Pancreas (tissue), 10 donors: ENCODE data around the gene ZNF740. TPM values are rescaled to one million over a fixed set of nuclear protein-coding genes. Genes with fewer than 3 reads are reported as not detected.
"Not testable (repeated sequence)": the region's sequence is repeated elsewhere in the genome, so short reads cannot be mapped to it uniquely, and the experiment has no call there.

Experiments
- ATAC-seq, 4 donors: fragments of 200-7000 bp; cut with Tn5 transposase; one replicate each; pipeline versions ENCODE4 v1.8.0 to v1.9.1; 2020; ENCODE audit warnings: mild to moderate bottlenecking in 4 of 4, moderate library complexity in 4 of 4
- DNase-seq, 6 donors: peaks; one replicate each; pipeline ENCODE4 v3.0.0-alpha.2; 2020
- FAIRE-seq: peaks from 2 replicates; lab custom pipeline; 2012; peaks lifted over from hg19 to GRCh38; lab: Jason Lieb, UNC
- H3K27ac ChIP-seq, 4 donors: fragments of 200-600 bp; sonication (generic); 1 replicate in 3 of 4; 2 replicates in 1 of 4; pipeline versions ENCODE4 v1.5.0 to v1.8.0; 2020
- H3K27me3 ChIP-seq, 4 donors: fragments of 200-600 bp; one replicate each; pipeline ENCODE4 v1.8.0; 2021
- H3K36me3 ChIP-seq, 3 donors: fragments of 200-600 bp; sonication (generic) in 1 of 3; one replicate each; pipeline versions ENCODE4 v1.5.0 to v1.8.0; 2020 to 2021
- H3K4me1 ChIP-seq, 3 donors: fragments of 200-600 bp; one replicate each; pipeline ENCODE4 v1.8.0; 2021
- H3K4me3 ChIP-seq, 4 donors: fragments of 200-600 bp; sonication (generic) in 2 of 4; one replicate each; pipeline versions ENCODE4 v1.5.0 to v1.8.0; 2020 to 2021
- H3K9me3 ChIP-seq, 4 donors: fragments of 200-600 bp; one replicate each; pipeline ENCODE4 v1.8.0; 2021
- CTCF ChIP-seq, 4 donors: fragments of 200-600 bp; sonication (generic) in 3 of 4; IDR thresholded peaks; one replicate each; pipeline versions ENCODE4 v1.5.0 to v1.8.0; 2021; ENCODE audit warnings: antibody characterized with exemption in 4 of 4
- WGBS, 2 donors: extraction: QIAGEN DNeasy Blood & Tissue Kit; methylation state at CpG; one replicate each; pipeline ENCODE4 v1.1.7; 2013; 5-methylcytosine and 5-hydroxymethylcytosine counted together
- intact Hi-C, 3 donors: fragments of 100-400 bp; cut with DNase I; formaldehyde crosslinking; loops; one replicate each; pipeline versions ENCODE4 v1.11.1 to v1.14.2; 2022
- polyA plus RNA-seq, 2 donors: library from polyadenylated mRNA; stranded (reverse); fragments of 200-250 nt; gene quantifications; one replicate each; pipeline ENCODE4 v1.2.3, GENCODE V29; 2013
- total RNA-seq, 6 donors: library from RNA; stranded (reverse); fragmentation: NEBNext Ultra II Directional in 4 of 6; extraction: Animal tissue kit (Norgen Biotek cat#: 25700) in 4 of 6; gene quantifications; one replicate each; pipeline versions ENCODE4 v1.2.1 to v1.2.4, GENCODE V29; 2021 to 2023
- donor health status: healthy with polysubstance abuse.
- donor health status: DM: no; HTN: no; CAD: no; lungs with moderate emphysema.
- donor health status: DM: no; HTN: no; CAD: no.
- donor health status: control.
- donor health status: control.
- donor health status: Bipolar disorder and iron deficiency.
- donor health status: DM: yes; HTN: yes; CAD: no.
- donor health status: DM: no; HTN: no; CAD: no.
- donor health status: DM: no; HTN: no; CAD: no.
- donor health status: DM: yes; HTN: yes; CAD: no.

Gene ZNF740
- total and polyA plus RNA-seq, 8 donors: 5.2 to 33.1 (median 17.8) TPM

DNA sequence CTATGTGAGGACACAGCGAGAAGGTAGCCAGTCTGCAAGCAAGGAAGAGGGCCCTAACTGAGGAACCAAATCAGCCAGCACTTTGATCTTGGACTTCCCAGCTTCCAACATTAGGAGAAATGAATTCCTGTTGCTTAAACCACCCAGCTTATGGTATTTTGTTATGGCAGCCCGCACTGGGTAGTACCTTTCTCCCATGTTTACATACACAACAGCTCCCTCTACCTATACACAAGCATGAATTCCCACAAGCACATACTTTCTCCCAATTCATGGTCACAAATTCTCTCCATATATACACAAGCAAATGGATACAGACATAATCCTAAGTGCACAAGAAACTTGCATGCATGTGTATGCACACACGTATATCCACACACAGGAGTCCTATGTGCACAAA, 19.2 kb downstream of the ZNF740 start:
- Histone ChIP-seq H3K27ac (no peak overlapping the region), H3K9me3 (no peaks in the 10 kb centered on the region), H3K4me1 (peaks cover 0 to 6% (median 0%) of the 10 kb centered on the region in 3 donors), H3K27me3 (no peaks in the 10 kb centered on the region), H3K4me3 (no peak overlapping the region), H3K36me3 (no peaks in the 10 kb centered on the region)
- no peak for TF ChIP-seq CTCF (IDR thresholded peaks at IDR 0.05)
- intact Hi-C loops: loop anchor here in 2 of 3 donors (5.0 to 10.0 kb wide), 3 partner anchors 37 to 135 kb away; no protein-coding TSS in a partner anchor
- WGBS, 2 donors: 78 to 85% methylated on average over 3 of the region's 3 CpGs
- FAIRE-seq (no peak), ATAC-seq (no peak), DNase-seq (no peak)

DNA sequence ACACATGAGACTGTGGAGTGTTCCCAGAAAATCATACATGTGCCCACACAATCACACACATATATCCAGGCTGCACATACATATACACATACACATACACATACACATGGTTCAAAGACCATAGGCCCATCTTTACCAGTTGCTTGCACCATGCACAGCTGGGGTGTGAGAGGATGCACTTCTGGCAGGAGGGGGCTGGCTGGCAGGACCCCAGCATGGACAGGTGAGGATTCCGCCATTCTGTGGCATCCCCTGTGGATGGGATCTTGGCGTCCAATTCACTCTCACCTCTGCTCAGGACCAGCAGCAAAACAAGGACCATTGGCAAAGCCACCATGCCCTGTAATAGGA, 19.6 kb downstream of the ZNF740 start:
- Histone ChIP-seq H3K27me3 (no peaks in the 10 kb centered on the region), H3K9me3 (no peaks in the 10 kb centered on the region), H3K36me3 (no peaks in the 10 kb centered on the region), H3K4me1 (peaks cover 0 to 6% (median 0%) of the 10 kb centered on the region in 3 donors), H3K4me3 (no peak overlapping the region), H3K27ac (no peak overlapping the region)
- FAIRE-seq: no peak
- intact Hi-C loops: no loop called here
- no peak for TF ChIP-seq CTCF (IDR thresholded peaks at IDR 0.05)
- no peak for DNase-seq
- no peak for ATAC-seq
- WGBS, 2 donors: 73 to 83% methylated on average over 2 of the region's 2 CpGs

DNA sequence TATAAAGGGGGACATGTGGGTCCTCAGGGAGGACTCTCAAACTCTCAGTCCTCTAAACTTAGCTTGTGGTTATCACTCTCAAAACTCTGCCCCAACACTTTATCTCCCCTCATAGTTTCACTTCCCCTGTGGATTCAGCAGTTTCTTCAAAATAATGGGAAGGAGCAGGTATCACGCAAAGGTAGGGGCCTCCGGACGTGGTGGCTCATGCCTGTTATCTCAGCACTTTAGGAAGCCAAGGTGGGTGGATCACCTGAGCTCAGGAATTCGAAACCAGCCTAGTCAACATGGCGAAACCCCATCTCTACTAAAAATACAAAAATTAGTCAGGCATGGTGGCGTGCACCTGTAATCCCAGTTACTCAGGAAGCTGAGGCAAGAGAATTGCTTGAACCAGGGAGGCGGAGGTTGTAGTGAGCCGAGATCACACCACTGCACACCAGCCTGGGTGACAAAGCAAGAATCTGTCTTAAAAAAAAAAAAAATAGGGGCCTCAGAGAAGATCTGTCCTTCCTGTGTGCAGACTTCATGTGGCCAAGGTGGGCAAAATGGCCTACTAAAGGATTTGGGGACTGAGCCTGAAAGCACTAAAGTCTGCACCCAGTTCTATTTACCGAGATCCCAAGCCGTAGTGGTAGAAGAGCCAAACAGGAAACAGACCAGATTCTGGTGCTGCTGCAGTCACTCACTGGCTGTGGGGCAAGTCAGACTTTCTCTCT, 20.1 kb downstream of the ZNF740 start:
- H3K4me3 ChIP-seq: no peak overlapping the region
- no peak overlapping the region for H3K27ac ChIP-seq
- H3K4me1 ChIP-seq: peaks cover 0 to 6% (median 0%) of the 10 kb centered on the region in 3 donors
- FAIRE-seq (no peak), ATAC-seq (no peak), DNase-seq (no peak)
- no peak for TF ChIP-seq CTCF (IDR thresholded peaks at IDR 0.05)
- no peaks in the 10 kb centered on the region for H3K9me3 ChIP-seq
- intact Hi-C loops: no loop called here
- no peaks in the 10 kb centered on the region for H3K27me3 ChIP-seq
- 80 to 87% methylated on average over 10 of the region's 10 CpGs for WGBS, 2 donors
- no peaks in the 10 kb centered on the region for H3K36me3 ChIP-seq

DNA sequence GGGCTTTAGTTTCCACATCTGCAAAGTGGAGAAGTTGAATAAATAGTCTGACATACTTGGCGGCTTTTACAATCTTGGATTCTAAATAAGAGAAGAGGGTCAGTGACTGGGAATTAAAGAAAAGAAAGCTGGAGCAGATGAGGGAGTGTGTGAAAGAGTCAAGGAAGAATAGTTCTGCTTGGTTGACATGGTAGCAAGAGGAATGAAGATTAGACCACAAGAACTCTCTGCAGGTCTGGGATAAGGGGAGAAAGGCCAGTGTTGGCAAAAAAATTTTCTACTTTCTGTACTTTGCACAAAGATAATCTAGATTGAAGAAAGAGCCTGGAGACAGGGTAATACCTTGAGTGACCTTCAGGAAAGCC, 20.6 kb downstream of the ZNF740 start:
- TF ChIP-seq CTCF (IDR thresholded peaks at IDR 0.05): no peak
- no peak for ATAC-seq
- H3K4me3 ChIP-seq: no peak overlapping the region
- no peak for DNase-seq
- intact Hi-C loops: no loop called here
- no peak overlapping the region for H3K27ac ChIP-seq
- H3K36me3 ChIP-seq: no peaks in the 10 kb centered on the region
- peaks cover 0 to 6% (median 0%) of the 10 kb centered on the region in 3 donors for H3K4me1 ChIP-seq
- 77 to 79% methylated on average over 1 of the region's 1 CpG for WGBS, 2 donors
- no peaks in the 10 kb centered on the region for H3K9me3 ChIP-seq
- no peak for FAIRE-seq
- no peaks in the 10 kb centered on the region for H3K27me3 ChIP-seq

GRCh38 chr12:53201639-53202038, 21.1 kb downstream of the ZNF740 start:
- ATAC-seq (no peak), FAIRE-seq (no peak), DNase-seq (no peak)
- no peaks in the 10 kb centered on the region for H3K36me3 ChIP-seq
- WGBS, 2 donors: 81% methylated on average over 4 of the region's 4 CpGs
- no peak overlapping the region for H3K4me3 ChIP-seq
- H3K27ac ChIP-seq: no peak overlapping the region
- intact Hi-C loops: no loop called here
- no peaks in the 10 kb centered on the region for H3K9me3 ChIP-seq
- no peak for TF ChIP-seq CTCF (IDR thresholded peaks at IDR 0.05)
- H3K27me3 ChIP-seq: no peaks in the 10 kb centered on the region
- H3K4me1 ChIP-seq: peaks cover 0 to 6% (median 0%) of the 10 kb centered on the region in 3 donors

GRCh38 chr12:53202316-53202715, 21.8 kb downstream of the ZNF740 start:
- intact Hi-C loops: not testable (repeated sequence)

More at GRCh38 chr12:53202316-53202715, 21.8 kb downstream of the ZNF740 start:
- not testable (repeated sequence) for DNase-seq, FAIRE-seq, H3K9me3 ChIP-seq, H3K4me3 ChIP-seq, H3K4me1 ChIP-seq, H3K27me3 ChIP-seq, ATAC-seq, H3K36me3 ChIP-seq, H3K27ac ChIP-seq
- 69 to 71% methylated on average over 7 of the region's 7 CpGs for WGBS, 2 donors
